ENCODE measurements around the gene MGAT5. TPM values are rescaled to one million over a fixed set of nuclear protein-coding genes. Genes with fewer than 3 reads are reported as not detected.

Gene MGAT5
- total RNA-seq, 1 experiment from 2014 or later, result 52.4 TPM

GRCh38 chr2:134327367-134327766, 73.5 kb downstream of the MGAT5 start:
- H3K4me1 Mint-ChIP-seq, result no peaks in the 10 kb centered on the region; the same call in 1 of the 2 replicates
- ATAC-seq (no peak), DNase-seq (ENCODE audit: low spot score) (no peak)
- no peak overlapping the region for H3K4me3 Mint-ChIP-seq
- no peak overlapping the region for H3K27ac Mint-ChIP-seq
- H3K36me3 Mint-ChIP-seq, result peaks cover 11% of the 10 kb centered on the region
- ChIA-PET POLR2A (no interaction called here), CTCF (no interaction called here)
- H3K27me3 Mint-ChIP-seq (ENCODE audit: low read depth), result no peaks in the 10 kb centered on the region
- peaks cover 10% of the 10 kb centered on the region for H3K9me3 Mint-ChIP-seq
- TF ChIP-seq JAZF1 (CRISPR knock-in tag; IDR thresholded peaks at IDR 0.05) (no peak), NR1H2 (CRISPR knock-in tag; IDR thresholded peaks at IDR 0.05) (no peak), HMGXB4 (CRISPR knock-in tag; IDR thresholded peaks at IDR 0.05) (no peak), GTF2I (CRISPR knock-in tag; conservative IDR thresholded peaks at IDR 0.05) (no peak), E2F4 (CRISPR knock-in tag; IDR thresholded peaks at IDR 0.05; ENCODE audit: borderline replicate concordance, low read depth) (no peak), ZNF219 (CRISPR knock-in tag; IDR thresholded peaks at IDR 0.05; ENCODE audit: borderline replicate concordance) (no peak), TEAD1 (CRISPR knock-in tag; IDR thresholded peaks at IDR 0.05) (no peak), USF2 (CRISPR knock-in tag; IDR thresholded peaks at IDR 0.05) (no peak), ATF3 (CRISPR knock-in tag; conservative IDR thresholded peaks at IDR 0.05) (no peak), MXD4 (CRISPR knock-in tag; IDR thresholded peaks at IDR 0.05; ENCODE audit: borderline replicate concordance) (no peak), MAX (CRISPR knock-in tag; IDR thresholded peaks at IDR 0.05) (no peak), STAT6 (CRISPR knock-in tag; conservative IDR thresholded peaks at IDR 0.05; ENCODE audit: low read depth) (no peak), FOXJ3 (CRISPR knock-in tag; IDR thresholded peaks at IDR 0.05; ENCODE audit: borderline replicate concordance) (no peak), ZNF232 (CRISPR knock-in tag; IDR thresholded peaks at IDR 0.05) (no peak), FOXP1 (CRISPR knock-in tag; IDR thresholded peaks at IDR 0.05; ENCODE audit: borderline replicate concordance) (no peak), ZNF416 (CRISPR knock-in tag; IDR thresholded peaks at IDR 0.05) (no peak), ESRRA (CRISPR knock-in tag; IDR thresholded peaks at IDR 0.05; ENCODE audit: borderline replicate concordance) (no peak), NR3C1 (CRISPR knock-in tag; conservative IDR thresholded peaks at IDR 0.05; ENCODE audit: low read depth) (no peak), IRF1 (CRISPR knock-in tag; IDR thresholded peaks at IDR 0.05) (no peak), ARID4B (CRISPR knock-in tag; IDR thresholded peaks at IDR 0.05; ENCODE audit: borderline replicate concordance) (no peak)
